Testis (tissue), 2 donors: ENCODE results near the gene ERC1.

Source experiments
- CTCF ChIP-seq, 3 experiments: fragments of 450-650 bp in 2 of 3; fragments of 200-600 bp in 1 of 3; sonication (generic) in 1 of 3; IDR thresholded peaks; one replicate each; pipeline ENCODE4 v1.5.1; 2016 to 2019; ENCODE audit warnings: antibody characterized with exemption in 3 of 3, mild to moderate bottlenecking in 2 of 3, moderate library complexity in 1 of 3
- POLR2A ChIP-seq: fragments of 450-650 bp; IDR thresholded peaks from one replicate; pipeline ENCODE4 v1.6.1; 2017; ENCODE audit warnings: antibody characterized with exemption, mild to moderate bottlenecking, moderate library complexity

- TF ChIP-seq CTCF (IDR thresholded peaks at IDR 0.05) (no peak), POLR2A (no peak)
These were observed 472.3 kb downstream of the ERC1 start for GRCh38 chr12:1463073-1463905.
